Smooth muscle cell (in vitro differentiated cells): ENCODE measurements around the gene SSRP1. TPM values are rescaled to one million over a fixed set of nuclear protein-coding genes. Genes with fewer than 3 reads are reported as not detected.

Experiments used
- DNase-seq: peaks from one replicate; lab custom pipeline; 2025; ENCODE audit not compliant: unreplicated experiment; lab: John Stamatoyannopoulos, UW
- H2AFZ ChIP-seq: fragments of 200-600 bp; sonication (generic); 2 replicates; pipeline ENCODE4 v1.6.0; 2016; ENCODE audit warnings: antibody characterized with exemption, low read depth, mild to moderate bottlenecking
- H3F3A ChIP-seq: fragments of 200-600 bp; sonication (generic); 2 replicates; pipeline ENCODE4 v1.6.0; 2017; ENCODE audit warnings: antibody characterized with exemption, low read depth
- H3K27ac ChIP-seq: fragments of 200-600 bp; sonication (generic); 2 replicates; pipeline ENCODE4 v1.5.1; 2016; ENCODE audit warnings: low read depth, mild to moderate bottlenecking
- H3K27me3 ChIP-seq: fragments of 200-600 bp; sonication (generic); 2 replicates; pipeline ENCODE4 v1.6.1; 2016; ENCODE audit warnings: low read depth, mild to moderate bottlenecking
- H3K36me3 ChIP-seq: fragments of 200-600 bp; sonication (generic); 2 replicates; pipeline ENCODE4 v1.5.1; 2016; ENCODE audit warnings: low read depth
- H3K4me1 ChIP-seq: fragments of 200-600 bp; sonication (generic); 2 replicates; pipeline ENCODE4 v1.5.1; 2016; ENCODE audit warnings: low read depth
- H3K4me2 ChIP-seq: fragments of 200-600 bp; sonication (generic); 2 replicates; pipeline ENCODE4 v1.6.0; 2016; ENCODE audit warnings: mild to moderate bottlenecking
- H3K4me3 ChIP-seq: fragments of 200-600 bp; sonication (generic); 2 replicates; pipeline ENCODE4 v1.5.1; 2016; ENCODE audit warnings: mild to moderate bottlenecking
- H3K79me2 ChIP-seq: fragments of 200-600 bp; sonication (generic); 2 replicates; pipeline ENCODE4 v1.6.0; 2016; ENCODE audit warnings: low read depth, mild to moderate bottlenecking
- H3K9ac ChIP-seq: fragments of 200-600 bp; sonication (generic); 2 replicates; pipeline ENCODE4 v1.6.0; 2016; ENCODE audit warnings: low read depth
- H3K9me3 ChIP-seq: fragments of 200-600 bp; sonication (generic); replicated peaks from 2 replicates; pipeline ENCODE4 v1.5.1; 2016; ENCODE audit warnings: low read depth
- H4K20me1 ChIP-seq: fragments of 200-600 bp; sonication (generic); 2 replicates; pipeline ENCODE4 v1.6.0; 2016; ENCODE audit warnings: low read depth
- WGBS: methylation state at CpG from one replicate; pipeline ENCODE4 v1.1.7; 2016; ENCODE audit warnings: low lambda C conversion rate; 5-methylcytosine and 5-hydroxymethylcytosine counted together
- polyA plus RNA-seq: library from polyadenylated mRNA; unstranded; fragments of >200 nt; fragmentation: Nextera tagmentation; extraction: Ambion mirVana; gene quantifications from 2 replicates; pipeline ENCODE4 v1.2.1, GENCODE V29; 2016
- total RNA-seq: library from RNA; depleted of rRNA; stranded (reverse); fragments of >200 nt; gene quantifications from 2 replicates; pipeline ENCODE4 v1.2.3, GENCODE V29; 2014
- TF ChIP-seq, protein P1 (sequence below): fragments of 200-600 bp; sonication (generic); IDR thresholded peaks from 2 replicates; pipeline ENCODE4 v1.5.1; 2017; ENCODE audit warnings: borderline replicate concordance, mild to moderate bottlenecking, antibody characterized with exemption; ENCODE audit not compliant: insufficient read depth, poor library complexity, severe bottlenecking

Gene SSRP1
- total and polyA plus RNA-seq, 2 experiments from 2014 or later, result 46.0 to 57.6 TPM

DNA sequence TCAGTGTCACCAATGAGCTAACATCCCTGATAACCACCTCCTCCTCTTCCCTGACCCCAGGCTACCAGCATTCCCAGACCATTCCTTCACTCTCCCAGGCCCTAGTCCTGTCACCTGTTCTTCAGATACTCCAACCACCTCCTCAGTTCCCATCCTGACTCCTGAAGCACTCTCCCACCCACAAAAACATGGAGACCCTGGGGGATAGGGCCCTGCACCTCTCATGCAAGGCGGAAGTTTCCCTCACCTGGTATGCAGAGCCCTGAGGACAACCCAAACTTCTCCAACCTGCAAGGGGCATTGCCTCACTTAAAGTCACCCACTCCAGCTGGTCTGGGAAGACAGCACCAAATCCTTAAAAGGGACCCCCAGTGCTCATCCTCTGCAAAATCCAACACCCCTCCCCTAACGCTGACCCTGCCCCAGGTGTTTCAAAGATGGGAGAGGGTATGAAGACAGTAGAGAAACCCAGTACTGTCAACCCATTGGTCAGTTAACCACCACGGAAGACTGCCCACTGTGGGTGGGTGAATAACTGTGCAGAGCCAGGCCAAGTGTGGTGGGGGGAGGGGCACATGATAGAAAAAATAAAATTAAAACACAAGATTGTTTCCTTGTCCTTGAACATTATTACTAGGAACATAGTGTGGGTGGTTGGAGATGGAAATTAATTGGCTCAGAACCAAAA lies 12.4 kb downstream of the SSRP1 start:
- peaks cover 27% of the 10 kb centered on the region for H3F3A ChIP-seq
- peak overlapping the region; percentile 100 for H3K4me2 ChIP-seq
- peak overlapping the region; percentile 80 for H3K9ac ChIP-seq
- H3K4me1 ChIP-seq, result peaks cover 39% of the 10 kb centered on the region
- H3K27ac ChIP-seq, result peak overlapping the region; percentile 91
- 43% methylated on average over 3 of the region's 3 CpGs for WGBS
- H3K9me3 ChIP-seq, result no peaks in the 10 kb centered on the region
- peaks cover 43% of the 10 kb centered on the region for H4K20me1 ChIP-seq
- peak overlapping the region; percentile 95 for H3K4me3 ChIP-seq
- H3K36me3 ChIP-seq, result no peaks in the 10 kb centered on the region
- H2AFZ ChIP-seq, result no peak overlapping the region
- H3K27me3 ChIP-seq, result no peaks in the 10 kb centered on the region
- H3K79me2 ChIP-seq, result peaks cover 50% of the 10 kb centered on the region
- TF ChIP-seq, protein P1, sequence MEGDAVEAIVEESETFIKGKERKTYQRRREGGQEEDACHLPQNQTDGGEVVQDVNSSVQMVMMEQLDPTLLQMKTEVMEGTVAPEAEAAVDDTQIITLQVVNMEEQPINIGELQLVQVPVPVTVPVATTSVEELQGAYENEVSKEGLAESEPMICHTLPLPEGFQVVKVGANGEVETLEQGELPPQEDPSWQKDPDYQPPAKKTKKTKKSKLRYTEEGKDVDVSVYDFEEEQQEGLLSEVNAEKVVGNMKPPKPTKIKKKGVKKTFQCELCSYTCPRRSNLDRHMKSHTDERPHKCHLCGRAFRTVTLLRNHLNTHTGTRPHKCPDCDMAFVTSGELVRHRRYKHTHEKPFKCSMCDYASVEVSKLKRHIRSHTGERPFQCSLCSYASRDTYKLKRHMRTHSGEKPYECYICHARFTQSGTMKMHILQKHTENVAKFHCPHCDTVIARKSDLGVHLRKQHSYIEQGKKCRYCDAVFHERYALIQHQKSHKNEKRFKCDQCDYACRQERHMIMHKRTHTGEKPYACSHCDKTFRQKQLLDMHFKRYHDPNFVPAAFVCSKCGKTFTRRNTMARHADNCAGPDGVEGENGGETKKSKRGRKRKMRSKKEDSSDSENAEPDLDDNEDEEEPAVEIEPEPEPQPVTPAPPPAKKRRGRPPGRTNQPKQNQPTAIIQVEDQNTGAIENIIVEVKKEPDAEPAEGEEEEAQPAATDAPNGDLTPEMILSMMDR, result no peak
- no peak for DNase-seq

DNA sequence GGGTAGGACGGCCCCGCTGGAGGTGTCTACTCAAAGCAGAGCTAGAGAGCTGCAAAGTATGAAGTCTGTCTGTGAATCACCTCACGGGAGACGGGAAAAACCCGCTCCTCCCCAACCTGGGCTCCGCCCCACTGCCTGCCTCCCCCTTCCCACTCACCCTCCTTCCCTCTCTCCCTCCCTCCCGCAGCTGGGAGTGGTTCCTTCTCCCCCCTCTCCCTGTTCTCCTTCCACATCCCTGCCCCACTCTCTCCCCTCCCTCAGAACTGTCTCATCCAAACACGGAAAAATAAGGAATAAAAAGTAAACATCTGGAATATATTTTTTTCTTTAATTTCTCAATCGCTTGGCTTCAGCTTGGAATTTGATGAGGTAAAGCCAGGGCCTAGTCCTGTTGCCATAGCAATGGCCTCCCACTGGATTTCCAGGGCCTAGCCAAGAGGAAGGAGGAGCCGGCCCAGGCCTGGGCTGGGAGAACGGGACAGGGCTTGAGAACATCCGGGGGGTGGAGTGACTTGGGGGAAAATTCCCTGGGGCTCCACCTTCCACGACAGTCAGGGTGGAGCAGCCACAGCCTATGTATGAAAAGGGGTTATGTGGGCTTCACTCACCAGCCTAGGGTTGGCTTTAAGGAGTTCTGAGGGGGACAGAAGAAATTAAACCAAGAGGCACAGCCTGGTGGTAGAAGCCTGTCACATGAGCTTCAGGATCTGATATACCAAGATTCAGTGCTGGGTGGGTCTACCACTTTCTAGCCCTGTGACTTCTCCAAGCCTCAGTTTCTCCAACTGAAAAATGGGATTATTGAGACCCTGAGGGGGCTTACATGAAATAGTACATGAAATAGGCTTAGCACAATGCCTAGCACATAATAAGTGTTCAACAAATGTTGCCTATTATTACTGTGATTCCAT lies 13.2 kb downstream of the SSRP1 start:
- H3K27me3 ChIP-seq, result no peaks in the 10 kb centered on the region
- peak overlapping the region; percentile 95 for H3K4me3 ChIP-seq
- peak overlapping the region; percentile 100 for H3K4me2 ChIP-seq
- H3K36me3 ChIP-seq, result no peaks in the 10 kb centered on the region
- WGBS, result 4% methylated on average over 13 of the region's 13 CpGs
- H3K4me1 ChIP-seq, result peaks cover 39% of the 10 kb centered on the region
- H4K20me1 ChIP-seq, result peaks cover 51% of the 10 kb centered on the region
- DNase-seq, result peak; percentile 63
- peaks cover 58% of the 10 kb centered on the region for H3K79me2 ChIP-seq
- H3K9ac ChIP-seq, result peak overlapping the region; percentile 80
- TF ChIP-seq, protein P1, result no peak
- no peak overlapping the region for H2AFZ ChIP-seq
- peak overlapping the region; percentile 91 for H3K27ac ChIP-seq
- H3F3A ChIP-seq, result peaks cover 30% of the 10 kb centered on the region
- no peaks in the 10 kb centered on the region for H3K9me3 ChIP-seq

DNA sequence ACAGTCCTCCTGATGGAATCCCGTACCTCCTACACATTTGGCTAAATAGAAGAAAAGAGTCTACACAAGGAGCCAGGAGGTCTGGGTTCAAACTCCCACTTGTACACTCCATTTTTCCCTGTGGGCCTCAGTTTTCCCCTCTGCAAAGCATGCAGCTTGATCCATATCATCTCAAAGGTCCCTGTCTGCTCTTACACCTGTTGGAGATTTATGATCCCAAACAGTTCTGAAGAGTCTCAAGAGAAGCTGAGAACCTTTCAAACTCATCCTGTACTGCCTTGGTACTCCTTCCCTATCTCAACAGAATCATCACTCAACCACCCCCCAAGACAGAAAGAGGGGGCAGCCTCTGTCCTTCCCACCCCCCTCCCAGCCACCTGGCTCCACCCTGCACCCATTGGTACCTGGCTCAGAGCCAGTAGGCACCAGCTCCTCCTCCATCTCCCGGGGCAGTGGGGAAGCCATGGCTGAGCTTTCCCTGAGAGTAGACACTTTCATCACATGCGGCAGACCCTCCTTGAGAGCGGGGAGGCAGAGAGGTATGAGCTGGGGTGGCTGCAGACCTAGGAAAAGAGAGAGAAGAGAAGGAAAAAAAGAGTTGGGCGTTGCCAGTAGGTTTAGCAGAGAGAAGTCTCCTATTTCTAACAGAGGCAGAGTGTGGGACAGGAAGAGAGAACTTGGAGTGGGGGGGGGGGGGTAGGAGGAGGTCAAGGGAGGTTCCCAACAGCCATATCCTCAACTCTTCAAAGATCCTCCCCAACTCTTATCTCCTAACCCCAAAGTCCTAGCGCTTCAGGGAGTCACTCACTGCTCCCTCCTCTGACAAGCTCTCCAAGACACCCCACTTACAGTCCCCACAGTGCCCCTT lies 14.1 kb downstream of the SSRP1 start:
- peak overlapping the region; percentile 91 for H3K27ac ChIP-seq
- H3K4me2 ChIP-seq, result peak overlapping the region; percentile 100
- H3K4me3 ChIP-seq, result peak overlapping the region; percentile 95
- no peaks in the 10 kb centered on the region for H3K36me3 ChIP-seq
- peak overlapping the region; percentile 80 for H3K9ac ChIP-seq
- peaks cover 67% of the 10 kb centered on the region for H3K79me2 ChIP-seq
- TF ChIP-seq, protein P1, result no peak
- 68% methylated on average over 6 of the region's 6 CpGs for WGBS
- H3F3A ChIP-seq, result peaks cover 33% of the 10 kb centered on the region
- peaks cover 60% of the 10 kb centered on the region for H4K20me1 ChIP-seq
- DNase-seq, result no peak
- H2AFZ ChIP-seq, result no peak overlapping the region
- H3K4me1 ChIP-seq, result peaks cover 39% of the 10 kb centered on the region
- H3K27me3 ChIP-seq, result no peaks in the 10 kb centered on the region
- H3K9me3 ChIP-seq, result no peaks in the 10 kb centered on the region
